GM10248 (cell line): Measurements from ENCODE around the gene DLGAP1.
"Not testable (repeated sequence)": the region's sequence is repeated elsewhere in the genome, so short reads cannot be mapped to it uniquely, and the experiment has no call there.

ENCODE experiments used
- CTCF ChIA-PET: fragments of 300-600 bp; sonication (Branson Sonifier 250); formaldehyde crosslinking; extraction: SDS; loops from one replicate; lab custom pipeline; 2021; ENCODE audit warnings: antibody characterized with exemption; lab: Yijun Ruan, JAX
- POLR2A ChIA-PET: fragments of 350-650 bp; sonication (Branson Sonifier 250); formaldehyde crosslinking; extraction: SDS; loops from one replicate; lab custom pipeline; 2020; ENCODE audit warnings: antibody characterized with exemption; lab: Yijun Ruan, JAX
- DNase-seq: peaks from one replicate; pipeline ENCODE4 v3.0.0; 2012; ENCODE audit errors: extremely low spot score
- CTCF ChIP-seq: IDR thresholded peaks from 2 replicates; pipeline ENCODE4 v1.5.1; 2012; ENCODE audit warnings: mild to moderate bottlenecking, low read depth; ENCODE audit errors: extremely low read depth, missing control alignments, control extremely low read depth

DLGAP1 gene

DNA sequence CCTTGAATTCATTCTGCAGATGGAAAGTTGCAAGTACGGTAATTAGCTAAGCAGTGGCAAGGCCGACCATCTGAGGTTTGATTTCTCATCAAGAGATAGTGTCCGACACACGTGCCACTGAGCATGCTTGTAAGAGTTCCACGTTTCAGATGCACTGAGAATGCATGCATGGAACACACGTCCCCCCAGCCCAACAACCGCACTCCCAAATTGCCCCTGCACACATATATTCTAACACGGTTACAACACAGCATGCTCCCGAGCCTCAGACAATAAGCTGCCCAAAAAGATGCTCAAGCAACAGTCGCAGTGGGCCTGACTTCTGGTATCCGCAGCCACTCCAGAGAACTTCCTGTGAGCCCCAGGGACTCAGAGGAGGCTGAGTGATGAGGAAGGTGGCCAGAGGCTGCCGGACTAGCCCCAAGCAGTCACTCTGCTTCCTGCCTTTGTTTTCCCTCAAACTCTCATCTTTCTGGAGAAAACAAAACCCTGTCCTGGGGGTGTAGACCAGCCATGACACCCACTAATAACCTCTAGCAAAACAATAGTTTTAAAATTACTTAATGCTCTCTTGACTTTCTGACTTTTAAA, 801.2 kb downstream of the DLGAP1 start:
- DNase-seq: no peak
- no peak for TF ChIP-seq CTCF
- ChIA-PET CTCF (interaction anchor here (2.5 kb wide), 1 partner anchor 12 kb away, joined by 14 read pairs; no protein-coding TSS in a partner anchor), POLR2A (no interaction called here)

DNA sequence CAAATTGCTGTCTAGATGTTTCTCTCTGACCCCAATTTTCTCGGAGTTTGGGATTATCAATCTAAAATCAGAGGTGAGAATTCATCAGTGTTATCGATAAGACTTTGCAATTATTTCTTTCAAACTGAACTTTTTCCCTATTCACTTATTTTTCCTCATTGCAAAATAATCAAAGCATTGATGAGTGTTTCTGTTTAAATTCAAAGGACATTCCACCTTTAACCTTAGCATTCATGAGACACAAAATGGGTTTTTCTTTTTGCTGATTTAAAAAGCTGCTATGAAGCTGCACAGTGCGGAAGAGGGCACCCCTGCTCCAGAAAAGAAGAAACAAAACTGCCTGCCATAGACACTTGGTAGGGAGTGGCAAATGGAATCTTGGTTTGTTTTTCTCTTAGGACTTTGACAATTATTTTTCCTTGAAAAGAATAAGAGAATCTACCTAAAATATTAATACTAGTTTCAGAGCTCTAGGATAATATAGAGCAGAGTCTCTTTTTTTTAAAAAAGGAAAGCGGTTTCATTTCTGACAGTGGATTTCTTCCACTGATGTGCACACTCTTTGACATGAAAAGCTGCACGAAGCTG, 801.8 kb downstream of the DLGAP1 start:
- ChIA-PET CTCF (interaction anchor here (1.8 to 2.5 kb wide), 2 partner anchors 11 to 13 kb away, joined by 8 to 14 read pairs; no protein-coding TSS in a partner anchor), POLR2A (no interaction called here)
- TF ChIP-seq CTCF: no peak
- no peak for DNase-seq

- no peak for TF ChIP-seq CTCF
- POLR2A ChIA-PET: no interaction called here
- DNase-seq: no peak
- CTCF ChIA-PET: interaction anchor here (1.5 to 2.5 kb wide), 3 partner anchors 12 to 68 kb away, joined by 3 to 14 read pairs (median 8); no protein-coding TSS in a partner anchor
These were observed 802.5 kb downstream of the DLGAP1 start for GRCh38 chr18:3652380-3653262.

GRCh38 chr18:3651266-3651665, 803.8 kb downstream of the DLGAP1 start:
- POLR2A ChIA-PET: no interaction called here

GRCh38 chr18:3650521-3651042, 804.5 kb downstream of the DLGAP1 start:
- POLR2A ChIA-PET, DNase-seq: not testable (repeated sequence)
- CTCF ChIA-PET: interaction anchor here (3.0 kb wide), 1 partner anchor 15 kb away, joined by 14 read pairs; no protein-coding TSS in a partner anchor

More at GRCh38 chr18:3651266-3651665, 803.8 kb downstream of the DLGAP1 start:
- no peak for DNase-seq
- CTCF ChIA-PET: interaction anchor here (1.5 to 3.0 kb wide), 3 partner anchors 13 to 66 kb away, joined by 3 to 14 read pairs (median 8); no protein-coding TSS in a partner anchor
- no peak for TF ChIP-seq CTCF

DNA sequence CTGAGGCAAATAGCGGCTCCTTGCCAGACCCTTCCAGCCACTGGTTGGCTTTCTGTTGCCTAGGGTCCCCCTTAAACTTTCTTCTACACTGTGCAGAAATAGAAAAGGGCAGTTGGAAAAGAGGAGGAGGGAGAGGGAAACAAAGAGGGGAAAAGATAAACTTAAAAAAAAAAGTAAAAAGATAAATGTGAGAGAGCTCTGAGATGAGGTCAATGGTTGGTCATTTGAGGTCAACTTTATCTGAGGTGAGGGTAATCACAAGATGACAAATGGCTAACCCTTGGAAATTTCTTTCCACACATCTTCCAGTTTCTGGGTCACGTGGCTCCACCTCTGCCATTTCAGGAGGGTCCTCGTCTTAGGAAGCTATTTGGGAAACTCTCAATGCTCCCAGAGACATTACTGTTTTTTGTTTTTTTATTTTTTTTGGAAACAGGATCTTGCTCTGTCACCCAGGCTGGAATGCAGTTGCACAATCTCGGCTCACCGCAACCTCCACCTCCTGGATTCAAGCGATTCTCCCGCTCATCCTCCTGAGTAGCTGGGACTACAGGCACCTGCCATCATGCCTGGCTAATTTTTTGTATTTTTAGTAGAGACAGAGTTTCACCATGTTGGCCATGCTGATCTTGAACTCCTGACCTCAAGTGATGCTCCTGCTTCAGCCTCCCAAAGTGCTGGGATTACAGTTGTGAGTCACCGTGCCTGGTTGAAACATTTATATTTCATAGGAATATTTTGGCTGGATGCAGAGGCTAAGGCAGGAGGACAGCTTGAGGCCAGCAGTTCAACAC, 805.3 kb downstream of the DLGAP1 start:
- DNase-seq: no peak
- ChIA-PET POLR2A (interaction anchor here (0.6 kb wide), 1 partner anchor 132 kb away, joined by 5 read pairs; no protein-coding TSS in a partner anchor), CTCF (interaction anchor here (3.0 kb wide), 1 partner anchor 16 kb away, joined by 14 read pairs; no protein-coding TSS in a partner anchor)
- TF ChIP-seq CTCF: no peak
